Endometrial microvascular endothelial cells (primary cell): ENCODE results near the gene NPPA. TPM values are rescaled to one million over a fixed set of nuclear protein-coding genes. Genes with fewer than 3 reads are reported as not detected.

Experiments used
- in situ Hi-C: cut with HindIII; loops from 2 replicates; pipeline ENCODE4 v1.10.0; 2017; ENCODE audit warnings: low sequenced_read_pairs, low pct_unique_long_range_greater_than_20kb; ENCODE audit errors: inconsistent ontology term
- total RNA-seq: library from RNA; depleted of rRNA; stranded (reverse); fragments of >200 nt; gene quantifications from one replicate; pipeline ENCODE4 v1.2.3, GENCODE V29; 2015; ENCODE audit errors: inconsistent ontology term

Gene NPPA
- total RNA-seq, 1 donor from 2014 or later, result not detected

- in situ Hi-C loops, result no loop called here
Observed at GRCh38 chr1:11851180-11851579, 3.6 kb upstream of the NPPA start.

- in situ Hi-C loops, result no loop called here
Observed at GRCh38 chr1:11850156-11850555, 2.6 kb upstream of the NPPA start.

GRCh38 chr1:11848373-11848700 lies 754 bp upstream of the NPPA start:
- in situ Hi-C loops, result no loop called here

GRCh38 chr1:11845641-11846335 lies 1.8 kb downstream of the NPPA start:
- in situ Hi-C loops, result no loop called here

GRCh38 chr1:11842154-11843041 lies 5.2 kb downstream of the NPPA start:
- in situ Hi-C loops, result no loop called here

GRCh38 chr1:11841245-11842153 lies 6.1 kb downstream of the NPPA start:
- in situ Hi-C loops, result no loop called here

GRCh38 chr1:11839727-11840705 lies 7.6 kb downstream of the NPPA start:
- in situ Hi-C loops, result no loop called here

GRCh38 chr1:11838349-11839272 lies 9.0 kb downstream of the NPPA start:
- in situ Hi-C loops, result no loop called here

- in situ Hi-C loops, result no loop called here
Observed at GRCh38 chr1:11837767-11838348, 9.7 kb downstream of the NPPA start.

- in situ Hi-C loops, result no loop called here
Observed at GRCh38 chr1:11836955-11837766, 10.4 kb downstream of the NPPA start.

GRCh38 chr1:11835441-11836225 lies 11.9 kb downstream of the NPPA start:
- in situ Hi-C loops, result no loop called here

- in situ Hi-C loops, result no loop called here
Observed at GRCh38 chr1:11833900-11834299, 13.7 kb downstream of the NPPA start.

GRCh38 chr1:11833497-11833896 lies 14.1 kb downstream of the NPPA start:
- in situ Hi-C loops, result no loop called here

GRCh38 chr1:11831945-11832725 lies 15.4 kb downstream of the NPPA start:
- in situ Hi-C loops, result no loop called here

- in situ Hi-C loops, result no loop called here
Observed at GRCh38 chr1:11828511-11828910, 19.1 kb downstream of the NPPA start.
